Gastroesophageal sphincter (tissue), 3 donors: ENCODE data around the gene ITGA8.

Experiments
- CTCF ChIP-seq, 4 experiments: fragments of 200-600 bp in 2 of 4; fragments of 450-650 bp in 2 of 4; sonication (generic) in 1 of 4; IDR thresholded peaks; one replicate each; pipeline ENCODE4 v1.5.1; 2017 to 2019; ENCODE audit warnings: antibody characterized with exemption in 4 of 4, mild to moderate bottlenecking in 2 of 4, moderate library complexity in 2 of 4
- EP300 ChIP-seq: sonication (generic); formaldehyde crosslinking; IDR thresholded peaks from one replicate; pipeline ENCODE4 v1.6.1; 2017; ENCODE audit warnings: antibody characterized with exemption, mild to moderate bottlenecking
- POLR2A ChIP-seq, 2 donors: fragments of 450-650 bp; IDR thresholded peaks; one replicate each; pipeline ENCODE4 v1.6.1; 2017; ENCODE audit warnings: antibody characterized with exemption in 2 of 2, mild to moderate bottlenecking in 2 of 2, moderate library complexity in 1 of 2
- POLR2AphosphoS5 ChIP-seq: sonication (generic); formaldehyde crosslinking; IDR thresholded peaks from one replicate; pipeline ENCODE4 v1.6.1; 2017; ENCODE audit warnings: antibody characterized with exemption

DNA sequence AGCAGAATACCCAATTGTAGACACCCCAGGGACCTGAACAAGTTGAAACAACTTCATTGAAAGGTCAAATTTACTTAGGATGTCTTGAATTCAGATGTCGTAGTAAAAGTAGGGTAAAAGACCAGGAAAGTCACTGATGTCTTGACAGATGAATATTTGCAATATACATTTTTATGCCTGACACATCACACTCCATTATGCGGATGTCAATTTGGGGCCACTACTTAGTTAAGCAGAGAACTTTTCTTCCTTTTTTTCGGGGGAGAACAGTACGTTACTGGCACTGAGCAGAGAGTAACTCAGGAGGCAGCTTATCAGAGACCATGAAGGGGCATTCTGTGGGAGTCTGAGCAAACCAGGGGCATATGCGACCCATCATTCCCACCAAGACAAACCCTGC, 4.9 kb downstream of the ITGA8 start:
- TF ChIP-seq CTCF (IDR thresholded peaks at IDR 0.05) (no peak), POLR2AphosphoS5 (no peak), POLR2A (IDR thresholded peaks at IDR 0.05) (no peak), EP300 (no peak)
